GM21529 (cell line): ENCODE data around the gene HACE1.
"Not testable (repeated sequence)": the region's sequence is repeated elsewhere in the genome, so short reads cannot be mapped to it uniquely, and the experiment has no call there.

Experiments used
- ATAC-seq: cut with Tn5 transposase; IDR thresholded peaks from one replicate; pipeline ENCODE4 v1.9.1; 2021; ENCODE audit not compliant: unreplicated experiment

The HACE1 gene

GRCh38 chr6:104859225-104860146, at the start of gene HACE1:
TSS of gene HACE1 (minus strand) at chr6:104859919. CDS start at chr6:104859642, 277 bp downstream.
- ATAC-seq, result peak; percentile 98

GRCh38 chr6:104908888-104909525, 49.3 kb upstream of the HACE1 start:
- ATAC-seq, result no peak

GRCh38 chr6:104908031-104908887, 48.5 kb upstream of the HACE1 start:
- no peak for ATAC-seq

GRCh38 chr6:104898893-104899292, 39.2 kb upstream of the HACE1 start:
- not testable (repeated sequence) for ATAC-seq

- no peak for ATAC-seq
Observed at GRCh38 chr6:104896914-104897313, 37.2 kb upstream of the HACE1 start.

- no peak for ATAC-seq
Observed at GRCh38 chr6:104888066-104888465, 28.3 kb upstream of the HACE1 start.

GRCh38 chr6:104887350-104887749, 27.6 kb upstream of the HACE1 start:
- ATAC-seq, result no peak

GRCh38 chr6:104885518-104886043, 25.9 kb upstream of the HACE1 start:
- no peak for ATAC-seq

- no peak for ATAC-seq
Observed at GRCh38 chr6:104884867-104885517, 25.3 kb upstream of the HACE1 start.

GRCh38 chr6:104881964-104882668, 22.4 kb upstream of the HACE1 start:
- no peak for ATAC-seq

GRCh38 chr6:104862456-104862855, 2.7 kb upstream of the HACE1 start:
- no peak for ATAC-seq

GRCh38 chr6:104860221-104860620, 502 bp upstream of the HACE1 start:
- ATAC-seq, result no peak

GRCh38 chr6:104858642-104859041, 1.1 kb downstream of the HACE1 start:
- no peak for ATAC-seq

GRCh38 chr6:104855507-104855906, 4.2 kb downstream of the HACE1 start:
- ATAC-seq, result no peak

GRCh38 chr6:104847721-104848120, 12.0 kb downstream of the HACE1 start:
- not testable (repeated sequence) for ATAC-seq

GRCh38 chr6:104843229-104843628, 16.5 kb downstream of the HACE1 start:
- ATAC-seq, result no peak

- no peak for ATAC-seq
Observed at GRCh38 chr6:104837158-104837557, 22.6 kb downstream of the HACE1 start.

- not testable (repeated sequence) for ATAC-seq
Observed at GRCh38 chr6:104836479-104837020, 23.2 kb downstream of the HACE1 start.

GRCh38 chr6:104835782-104836181, 23.9 kb downstream of the HACE1 start:
- no peak for ATAC-seq
